Measurements from ENCODE around the gene CORO2B.

- no peak for TF ChIP-seq CTCF (IDR thresholded peaks at IDR 0.05; ENCODE audit: poor library complexity, severe bottlenecking)
- TF ChIP-seq POLR2AphosphoS5 (IDR thresholded peaks at IDR 0.05), result no peak
- TF ChIP-seq EP300 (conservative IDR thresholded peaks at IDR 0.05; ENCODE audit: poor library complexity, severe bottlenecking), result no peak
- TF ChIP-seq REST (IDR thresholded peaks at IDR 0.05; ENCODE audit: borderline replicate concordance), result no peak
- no peak for TF ChIP-seq RAD21 (conservative IDR thresholded peaks at IDR 0.05)
- no peak for TF ChIP-seq EZH2 (IDR thresholded peaks at IDR 0.05; ENCODE audit: borderline replicate concordance, insufficient read depth, low read length, poor library complexity, severe bottlenecking)
- TF ChIP-seq TAF1 (IDR thresholded peaks at IDR 0.05; ENCODE audit: low read depth), result no peak
- TF ChIP-seq MXI1 (conservative IDR thresholded peaks at IDR 0.05; ENCODE audit: poor library complexity, severe bottlenecking), result no peak
- no peak for TF ChIP-seq SMC3 (conservative IDR thresholded peaks at IDR 0.05; ENCODE audit: poor library complexity)
These were observed 103.0 kb downstream of the CORO2B start for GRCh38 chr15:68681836-68682235.

Data from neural cell (in vitro differentiated cells).